GM10248 (cell line): Measurements from ENCODE around the gene CASZ1.

Experiments used
- CTCF ChIA-PET: fragments of 300-600 bp; sonication (Branson Sonifier 250); formaldehyde crosslinking; extraction: SDS; loops from one replicate; lab custom pipeline; 2021; ENCODE audit warnings: antibody characterized with exemption; lab: Yijun Ruan, JAX
- POLR2A ChIA-PET: fragments of 350-650 bp; sonication (Branson Sonifier 250); formaldehyde crosslinking; extraction: SDS; loops from one replicate; lab custom pipeline; 2020; ENCODE audit warnings: antibody characterized with exemption; lab: Yijun Ruan, JAX
- DNase-seq: peaks from one replicate; pipeline ENCODE4 v3.0.0; 2012; ENCODE audit errors: extremely low spot score
- TF ChIP-seq, protein P1 (sequence below): IDR thresholded peaks from 2 replicates; pipeline ENCODE4 v1.5.1; 2012; ENCODE audit warnings: mild to moderate bottlenecking, low read depth; ENCODE audit errors: extremely low read depth, missing control alignments, control extremely low read depth

The CASZ1 gene

GRCh38 chr1:10685196-10685807 lies 111.1 kb downstream of the CASZ1 start:
- DNase-seq, result no peak

GRCh38 chr1:10684221-10684620 lies 112.2 kb downstream of the CASZ1 start:
- CTCF ChIA-PET, result interaction anchor here (2.9 kb wide), 1 partner anchor 8 kb away, joined by 11 read pairs; no protein-coding TSS in a partner anchor
- DNase-seq, result no peak
- TF ChIP-seq, protein P1, sequence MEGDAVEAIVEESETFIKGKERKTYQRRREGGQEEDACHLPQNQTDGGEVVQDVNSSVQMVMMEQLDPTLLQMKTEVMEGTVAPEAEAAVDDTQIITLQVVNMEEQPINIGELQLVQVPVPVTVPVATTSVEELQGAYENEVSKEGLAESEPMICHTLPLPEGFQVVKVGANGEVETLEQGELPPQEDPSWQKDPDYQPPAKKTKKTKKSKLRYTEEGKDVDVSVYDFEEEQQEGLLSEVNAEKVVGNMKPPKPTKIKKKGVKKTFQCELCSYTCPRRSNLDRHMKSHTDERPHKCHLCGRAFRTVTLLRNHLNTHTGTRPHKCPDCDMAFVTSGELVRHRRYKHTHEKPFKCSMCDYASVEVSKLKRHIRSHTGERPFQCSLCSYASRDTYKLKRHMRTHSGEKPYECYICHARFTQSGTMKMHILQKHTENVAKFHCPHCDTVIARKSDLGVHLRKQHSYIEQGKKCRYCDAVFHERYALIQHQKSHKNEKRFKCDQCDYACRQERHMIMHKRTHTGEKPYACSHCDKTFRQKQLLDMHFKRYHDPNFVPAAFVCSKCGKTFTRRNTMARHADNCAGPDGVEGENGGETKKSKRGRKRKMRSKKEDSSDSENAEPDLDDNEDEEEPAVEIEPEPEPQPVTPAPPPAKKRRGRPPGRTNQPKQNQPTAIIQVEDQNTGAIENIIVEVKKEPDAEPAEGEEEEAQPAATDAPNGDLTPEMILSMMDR, result no peak
- POLR2A ChIA-PET, result no interaction called here

More at GRCh38 chr1:10685196-10685807, 111.1 kb downstream of the CASZ1 start:
- TF ChIP-seq, protein P1, result no peak
- ChIA-PET POLR2A (no interaction called here), CTCF (interaction anchor here (0.9 kb wide), 1 partner anchor 48 kb away, joined by 3 read pairs; no protein-coding TSS in a partner anchor)

- CTCF ChIA-PET, result interaction anchor here (1.0 to 2.9 kb wide), 2 partner anchors 7 to 10 kb away, joined by 3 to 11 read pairs; no protein-coding TSS in a partner anchor
- TF ChIP-seq, protein P1, result no peak
- DNase-seq, result no peak
- POLR2A ChIA-PET, result no interaction called here
These were observed 113.8 kb downstream of the CASZ1 start for GRCh38 chr1:10682449-10683309.

DNA sequence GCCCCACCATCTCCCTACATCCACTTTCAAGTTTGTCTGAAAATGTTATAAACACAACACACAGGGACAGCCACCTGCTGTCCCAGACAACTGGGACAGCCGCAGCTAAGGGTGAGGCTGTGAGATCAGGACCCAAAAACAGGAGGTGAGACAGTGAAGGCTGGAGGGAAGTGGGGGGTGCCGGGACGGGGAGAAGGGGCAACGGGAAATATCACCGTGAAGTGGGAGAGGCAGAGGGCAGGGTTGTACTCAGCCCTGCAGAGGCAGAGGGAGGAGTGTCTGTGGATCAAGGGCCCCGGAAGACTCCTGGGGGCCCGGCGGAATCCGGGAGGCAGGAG lies 114.4 kb downstream of the CASZ1 start:
- POLR2A ChIA-PET, result no interaction called here
- DNase-seq, result no peak
- TF ChIP-seq, protein P1, result no peak
- CTCF ChIA-PET, result interaction anchor here (1.0 to 2.9 kb wide), 2 partner anchors 8 to 10 kb away, joined by 3 to 11 read pairs; no protein-coding TSS in a partner anchor

- TF ChIP-seq, protein P1, result no peak
- ChIA-PET CTCF (interaction anchor here (1.0 to 2.9 kb wide), 2 partner anchors 8 to 11 kb away, joined by 3 to 11 read pairs; no protein-coding TSS in a partner anchor), POLR2A (no interaction called here)
- DNase-seq, result no peak
These were observed 114.9 kb downstream of the CASZ1 start for GRCh38 chr1:10681296-10682107.

DNA sequence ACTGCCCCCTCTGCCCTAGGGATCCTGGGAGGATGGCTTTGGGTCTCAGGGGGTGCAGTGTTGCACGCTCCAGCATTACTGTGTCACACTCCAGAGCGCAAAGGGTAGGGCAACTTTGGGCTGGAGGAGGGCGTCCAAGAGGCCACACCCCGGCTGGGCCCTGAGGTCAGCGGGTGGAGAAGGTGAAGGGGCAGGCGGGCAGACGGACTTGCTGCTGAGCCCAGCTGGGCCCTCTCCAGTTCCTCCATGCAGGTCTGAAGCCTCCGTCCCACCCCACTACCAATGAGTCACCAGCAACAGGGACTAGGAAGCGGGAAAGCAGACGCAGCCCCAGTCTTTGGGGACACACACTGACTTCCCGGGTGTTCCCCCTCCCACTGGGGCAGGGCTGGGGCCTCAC lies 116.0 kb downstream of the CASZ1 start:
- CTCF ChIA-PET, result no interaction called here
- TF ChIP-seq, protein P1, result no peak
- DNase-seq, result no peak
- POLR2A ChIA-PET, result no interaction called here
